HEK293 (cell line): ENCODE measurements around the gene TMC3.

ENCODE experiments used
- CTCF ChIA-PET: fragments of 350-600 bp; formaldehyde crosslinking; extraction: SDS; loops from one replicate; lab custom pipeline; 2021; ENCODE audit warnings: antibody characterized with exemption; lab: Yijun Ruan, JAX
- POLR2A ChIA-PET: fragments of 300-600 bp; formaldehyde crosslinking; extraction: SDS; loops from one replicate; lab custom pipeline; 2020; ENCODE audit warnings: antibody characterized with exemption, inconsistent platforms; lab: Yijun Ruan, JAX
- H3K27ac ChIP-seq: fragments of 200-500 bp; sonication (Bioruptor generic); 2 replicates; pipeline ENCODE4 v1.5.1; 2014; ENCODE audit warnings: low read depth, low read length, control low read depth, inconsistent platforms; ENCODE audit errors: extremely low read depth
- H3K36me3 ChIP-seq, 2 experiments: fragments of 200-500 bp in 1 of 2; sonication (Bioruptor generic) in 1 of 2; 1 replicate in 1 of 2; 2 replicates in 1 of 2; pipeline ENCODE4 v1.5.1; 2014 to 2017; ENCODE audit warnings: inconsistent platforms in 2 of 2, low read length in 2 of 2; ENCODE audit not compliant: control insufficient read depth in 2 of 2, insufficient read depth in 1 of 2
- H3K4me1 ChIP-seq: fragments of 200-500 bp; sonication (Bioruptor generic); 2 replicates; pipeline ENCODE4 v1.5.1; 2014; ENCODE audit warnings: mild to moderate bottlenecking, low read length, inconsistent platforms; ENCODE audit not compliant: control insufficient read depth, insufficient read depth
- H3K4me3 ChIP-seq: 2 replicates; pipeline ENCODE4 v1.5.1; 2011; ENCODE audit warnings: low read depth, mild to moderate bottlenecking, control low read depth, low read length, moderate library complexity
- H3K9me3 ChIP-seq: fragments of 200-500 bp; sonication (Bioruptor generic); 2 replicates; pipeline ENCODE4 v1.5.1; 2014; ENCODE audit warnings: low read depth, low read length, inconsistent platforms; ENCODE audit not compliant: control insufficient read depth, insufficient read depth
- HOXC10 ChIP-seq: sonication (generic); formaldehyde crosslinking; IDR thresholded peaks from 2 replicates; pipeline ENCODE4 v1.8.1; 2023; ENCODE audit warnings: mild to moderate bottlenecking, missing genetic modification reagents
- HOXD13 ChIP-seq: sonication (generic); formaldehyde crosslinking; IDR thresholded peaks from 2 replicates; pipeline ENCODE4 v1.8.0; 2022; ENCODE audit warnings: missing genetic modification reagents, borderline replicate concordance
- KLF10 ChIP-seq: fragments of 450-650 bp; IDR thresholded peaks from 2 replicates; pipeline ENCODE4 v1.5.1; 2018; ENCODE audit warnings: missing biosample characterization, mild to moderate bottlenecking, missing genetic modification characterization
- PRDM1 ChIP-seq: fragments of 450-650 bp; formaldehyde crosslinking; IDR thresholded peaks from 2 replicates; pipeline ENCODE4; 2016; ENCODE audit warnings: missing biosample characterization, missing genetic modification characterization
- SP7 ChIP-seq: fragments of 450-650 bp; formaldehyde crosslinking; IDR thresholded peaks from 2 replicates; pipeline ENCODE4 v1.5.1; 2016; ENCODE audit warnings: missing biosample characterization, missing genetic modification characterization
- WT1 ChIP-seq: fragments of 450-650 bp; formaldehyde crosslinking; IDR thresholded peaks from 2 replicates; pipeline ENCODE4 v1.5.1; 2016; ENCODE audit warnings: missing biosample characterization, missing genetic modification characterization
- ZBTB8A ChIP-seq: fragments of 450-650 bp; formaldehyde crosslinking; IDR thresholded peaks from 2 replicates; pipeline ENCODE4 v1.5.1; 2016; ENCODE audit warnings: missing biosample characterization, missing genetic modification characterization
- ZNF10 ChIP-seq: fragments of 450-650 bp; formaldehyde crosslinking; IDR thresholded peaks from 2 replicates; pipeline ENCODE4 v1.5.1; 2017; ENCODE audit warnings: missing biosample characterization, missing genetic modification characterization
- ZNF155 ChIP-seq: fragments of 450-650 bp; formaldehyde crosslinking; IDR thresholded peaks from 2 replicates; pipeline ENCODE4 v1.5.1; 2016; ENCODE audit warnings: missing biosample characterization, missing genetic modification characterization
- ZNF2 ChIP-seq: fragments of 450-650 bp; formaldehyde crosslinking; IDR thresholded peaks from 2 replicates; pipeline ENCODE4 v1.5.1; 2016; ENCODE audit warnings: missing biosample characterization, missing genetic modification characterization
- ZNF24 ChIP-seq: fragments of 450-650 bp; formaldehyde crosslinking; IDR thresholded peaks from 2 replicates; pipeline ENCODE4 v1.5.1; 2016; ENCODE audit warnings: missing biosample characterization, missing genetic modification characterization
- ZNF350 ChIP-seq: fragments of 450-650 bp; formaldehyde crosslinking; IDR thresholded peaks from 2 replicates; pipeline ENCODE4 v1.5.0; 2017; ENCODE audit warnings: missing biosample characterization, mild to moderate bottlenecking, missing genetic modification characterization
- ZNF391 ChIP-seq: fragments of 450-650 bp; formaldehyde crosslinking; IDR thresholded peaks from 2 replicates; pipeline ENCODE4 v1.5.1; 2016; ENCODE audit warnings: low read depth, missing biosample characterization, missing genetic modification characterization, borderline replicate concordance
- ZNF433 ChIP-seq: fragments of 450-650 bp; formaldehyde crosslinking; IDR thresholded peaks from 2 replicates; pipeline ENCODE4 v1.5.1; 2016; ENCODE audit warnings: missing biosample characterization, missing genetic modification characterization, low read depth
- ZNF544 ChIP-seq: fragments of 450-650 bp; formaldehyde crosslinking; IDR thresholded peaks from 2 replicates; pipeline ENCODE4 v1.5.0; 2017; ENCODE audit warnings: missing biosample characterization, missing genetic modification characterization
- ZNF571 ChIP-seq: fragments of 450-650 bp; formaldehyde crosslinking; IDR thresholded peaks from 2 replicates; pipeline ENCODE4 v1.5.0; 2017; ENCODE audit warnings: missing biosample characterization, missing genetic modification characterization
- ZNF654 ChIP-seq: fragments of 450-650 bp; formaldehyde crosslinking; IDR thresholded peaks from 2 replicates; pipeline ENCODE4 v1.5.1; 2016; ENCODE audit warnings: low read depth, missing biosample characterization, missing genetic modification characterization
- ZNF76 ChIP-seq: fragments of 450-650 bp; formaldehyde crosslinking; IDR thresholded peaks from 2 replicates; pipeline ENCODE4; 2016; ENCODE audit warnings: low read depth, missing biosample characterization, missing genetic modification characterization, borderline replicate concordance
- ZNF768 ChIP-seq: fragments of 450-650 bp; formaldehyde crosslinking; IDR thresholded peaks from 2 replicates; pipeline ENCODE4 v1.5.1; 2018; ENCODE audit warnings: missing biosample characterization, mild to moderate bottlenecking, missing genetic modification characterization
- ZNF791 ChIP-seq: fragments of 450-650 bp; formaldehyde crosslinking; IDR thresholded peaks from 2 replicates; pipeline ENCODE4 v1.5.1; 2016; ENCODE audit warnings: missing biosample characterization, missing genetic modification characterization
- ZNF830 ChIP-seq: fragments of 450-650 bp; IDR thresholded peaks from 2 replicates; pipeline ENCODE4 v1.5.0; 2018; ENCODE audit warnings: missing biosample characterization, missing genetic modification characterization, low read depth, mild to moderate bottlenecking, moderate library complexity
- ZNF837 ChIP-seq: fragments of 450-650 bp; formaldehyde crosslinking; IDR thresholded peaks from 2 replicates; pipeline ENCODE4 v1.5.1; 2016; ENCODE audit warnings: missing biosample characterization, missing genetic modification characterization
- ZSCAN23 ChIP-seq: fragments of 450-650 bp; formaldehyde crosslinking; IDR thresholded peaks from 2 replicates; pipeline ENCODE4 v1.5.1; 2016; ENCODE audit warnings: missing biosample characterization, missing genetic modification characterization
- TF ChIP-seq, protein P1 (sequence below): fragments of 450-650 bp; formaldehyde crosslinking; IDR thresholded peaks from 2 replicates; pipeline ENCODE4 v1.5.1; 2016; ENCODE audit warnings: missing biosample characterization, missing genetic modification characterization
- TF ChIP-seq, protein P2 (sequence below): fragments of 450-650 bp; formaldehyde crosslinking; optimal IDR thresholded peaks from 2 replicates; pipeline ENCODE3; 2016; ENCODE audit warnings: missing biosample characterization, mild to moderate bottlenecking, missing genetic modification characterization
- TF ChIP-seq, protein P3 (sequence below): fragments of 450-650 bp; formaldehyde crosslinking; IDR thresholded peaks from 2 replicates; pipeline ENCODE4 v1.5.1; 2016; ENCODE audit warnings: missing biosample characterization, missing genetic modification characterization
- TF ChIP-seq, protein P4 (sequence below): fragments of 450-650 bp; formaldehyde crosslinking; IDR thresholded peaks from 2 replicates; pipeline ENCODE4 v1.5.1; 2016; ENCODE audit warnings: missing biosample characterization, missing genetic modification characterization, borderline replicate concordance
- TF ChIP-seq, protein P5 (sequence below): fragments of 450-650 bp; formaldehyde crosslinking; IDR thresholded peaks from 2 replicates; pipeline ENCODE4 v1.5.1; 2017; ENCODE audit warnings: missing biosample characterization, mild to moderate bottlenecking, missing genetic modification characterization, moderate library complexity

TMC3 gene

DNA sequence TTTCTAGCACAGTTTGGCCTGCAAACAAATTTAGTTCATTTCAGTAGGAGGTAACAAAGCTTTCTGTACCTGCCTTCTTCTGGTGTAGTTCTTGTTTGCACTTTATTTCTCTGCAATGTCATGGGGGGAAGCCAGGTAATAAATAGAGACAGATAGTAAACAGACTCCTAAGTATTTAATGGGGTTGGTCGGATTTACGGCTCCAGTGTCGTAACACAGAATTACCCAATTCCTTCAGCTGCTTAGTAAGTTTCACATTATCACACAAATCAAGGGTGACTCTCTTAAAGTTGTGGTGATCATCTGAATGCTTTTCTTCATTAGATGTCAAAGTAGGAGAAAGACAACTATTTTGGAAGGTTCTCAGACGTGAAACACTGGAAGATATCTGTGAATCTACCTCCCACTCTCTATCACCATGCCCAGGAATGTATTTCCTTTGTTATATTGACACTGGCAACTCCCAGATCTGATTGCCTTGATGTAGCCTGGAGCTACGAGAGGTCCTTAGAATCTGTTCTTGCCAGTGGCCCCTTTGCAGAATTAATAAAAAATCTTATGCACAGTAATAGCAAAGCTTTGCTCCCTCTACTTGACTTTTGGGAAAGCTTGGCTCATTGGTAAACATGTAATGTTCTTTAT lies 25.0 kb upstream of the TMC3 start (continued):
- TF ChIP-seq, protein P1, sequence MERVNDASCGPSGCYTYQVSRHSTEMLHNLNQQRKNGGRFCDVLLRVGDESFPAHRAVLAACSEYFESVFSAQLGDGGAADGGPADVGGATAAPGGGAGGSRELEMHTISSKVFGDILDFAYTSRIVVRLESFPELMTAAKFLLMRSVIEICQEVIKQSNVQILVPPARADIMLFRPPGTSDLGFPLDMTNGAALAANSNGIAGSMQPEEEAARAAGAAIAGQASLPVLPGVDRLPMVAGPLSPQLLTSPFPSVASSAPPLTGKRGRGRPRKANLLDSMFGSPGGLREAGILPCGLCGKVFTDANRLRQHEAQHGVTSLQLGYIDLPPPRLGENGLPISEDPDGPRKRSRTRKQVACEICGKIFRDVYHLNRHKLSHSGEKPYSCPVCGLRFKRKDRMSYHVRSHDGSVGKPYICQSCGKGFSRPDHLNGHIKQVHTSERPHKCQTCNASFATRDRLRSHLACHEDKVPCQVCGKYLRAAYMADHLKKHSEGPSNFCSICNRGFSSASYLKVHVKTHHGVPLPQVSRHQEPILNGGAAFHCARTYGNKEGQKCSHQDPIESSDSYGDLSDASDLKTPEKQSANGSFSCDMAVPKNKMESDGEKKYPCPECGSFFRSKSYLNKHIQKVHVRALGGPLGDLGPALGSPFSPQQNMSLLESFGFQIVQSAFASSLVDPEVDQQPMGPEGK, result no peak

DNA sequence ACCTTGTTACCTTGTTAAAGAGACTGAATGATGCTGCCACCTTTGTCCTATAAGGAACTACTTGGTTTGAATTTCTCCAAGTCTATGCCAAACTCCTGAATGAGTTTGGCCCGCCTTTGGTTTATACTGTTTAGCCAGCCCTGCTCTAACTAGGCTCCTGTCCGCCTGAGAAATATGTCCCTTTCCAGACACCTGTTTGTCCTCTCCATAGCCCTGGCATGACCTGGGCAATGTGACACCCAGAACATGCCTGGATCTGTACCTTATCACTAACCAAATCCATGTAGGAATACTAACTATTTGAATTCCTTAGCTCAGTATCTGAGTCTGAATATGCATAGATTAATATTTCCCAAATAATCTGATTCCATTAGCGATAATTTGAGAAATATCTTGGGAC lies 24.4 kb upstream of the TMC3 start:
- TF ChIP-seq HOXC10 (CRISPR knock-in tag) (no peak), ZNF571 (tag by site-specific recombination) (no peak), ZNF10 (no peak), HOXD13 (CRISPR knock-in tag) (no peak), ZNF391 (tag by site-specific recombination) (no peak), ZSCAN23 (tag by site-specific recombination) (no peak), KLF10 (tag by site-specific recombination) (no peak), ZNF76 (tag by site-specific recombination) (no peak), ZNF791 (tag by site-specific recombination) (no peak), ZNF830 (tag by site-specific recombination) (no peak), ZNF433 (tag by site-specific recombination) (no peak), ZNF2 (tag by site-specific recombination) (no peak), PRDM1 (tag by site-specific recombination) (no peak)
- TF ChIP-seq, protein P2, sequence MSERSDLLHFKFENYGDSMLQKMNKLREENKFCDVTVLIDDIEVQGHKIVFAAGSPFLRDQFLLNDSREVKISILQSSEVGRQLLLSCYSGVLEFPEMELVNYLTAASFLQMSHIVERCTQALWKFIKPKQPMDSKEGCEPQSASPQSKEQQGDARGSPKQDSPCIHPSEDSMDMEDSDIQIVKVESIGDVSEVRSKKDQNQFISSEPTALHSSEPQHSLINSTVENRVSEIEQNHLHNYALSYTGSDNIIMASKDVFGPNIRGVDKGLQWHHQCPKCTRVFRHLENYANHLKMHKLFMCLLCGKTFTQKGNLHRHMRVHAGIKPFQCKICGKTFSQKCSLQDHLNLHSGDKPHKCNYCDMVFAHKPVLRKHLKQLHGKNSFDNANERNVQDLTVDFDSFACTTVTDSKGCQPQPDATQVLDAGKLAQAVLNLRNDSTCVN (tag by site-specific recombination), result no peak
- H3K27ac ChIP-seq, result no peak overlapping the region
- CTCF ChIA-PET, result interaction anchor here (1.1 to 8.1 kb wide), 8 partner anchors 10 to 290 kb away, joined by 4 to 199 read pairs (median 11); no protein-coding TSS in a partner anchor
- H3K36me3 ChIP-seq, result no peaks in the 10 kb centered on the region
- no peaks in the 10 kb centered on the region for H3K4me1 ChIP-seq
- H3K9me3 ChIP-seq, result no peaks in the 10 kb centered on the region
- H3K4me3 ChIP-seq, result no peak overlapping the region
- POLR2A ChIA-PET, result no interaction called here

DNA sequence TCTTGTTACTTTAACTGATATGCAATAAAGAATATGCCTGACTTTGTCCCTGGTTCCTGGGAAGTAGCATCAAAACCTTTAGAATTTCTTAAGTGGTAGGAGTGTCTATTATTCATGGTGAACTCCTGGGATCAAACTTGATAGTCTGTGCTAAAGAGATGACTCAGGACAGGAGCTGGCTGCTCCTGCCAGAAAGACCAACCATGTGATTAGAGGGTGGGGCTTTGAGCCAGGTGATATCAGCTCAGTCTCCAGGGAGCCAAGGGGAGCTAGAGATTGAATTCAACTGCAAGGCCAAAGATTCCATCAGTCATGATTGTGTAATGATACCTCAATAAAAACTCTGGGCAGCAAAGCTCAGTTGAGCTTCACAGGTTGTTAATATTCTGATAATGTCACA lies 20.6 kb upstream of the TMC3 start:
- Histone ChIP-seq H3K27ac (no peak overlapping the region), H3K4me3 (no peak overlapping the region), H3K4me1 (no peaks in the 10 kb centered on the region), H3K9me3 (no peaks in the 10 kb centered on the region), H3K36me3 (no peaks in the 10 kb centered on the region)
- ChIA-PET POLR2A (interaction anchor here (0.8 kb wide), 1 partner anchor 18 kb away, joined by 3 read pairs; no protein-coding TSS in a partner anchor), CTCF (interaction anchor here (0.7 to 4.3 kb wide), 6 partner anchors 14 to 239 kb away, joined by 3 to 36 read pairs (median 3); no protein-coding TSS in a partner anchor)
- TF ChIP-seq ZNF155 (tag by site-specific recombination) (no peak), HOXC10 (CRISPR knock-in tag) (no peak), ZNF350 (no peak), ZNF654 (tag by site-specific recombination) (no peak), ZNF768 (tag by site-specific recombination) (no peak), WT1 (tag by site-specific recombination) (no peak), SP7 (tag by site-specific recombination) (0 out of 2 replicates have a peak, but pooled peaks have one; percentile 19), ZNF837 (tag by site-specific recombination) (no peak), ZNF544 (tag by site-specific recombination) (no peak), ZBTB8A (tag by site-specific recombination) (no peak), ZNF24 (tag by site-specific recombination) (no peak)
- TF ChIP-seq, protein P3, sequence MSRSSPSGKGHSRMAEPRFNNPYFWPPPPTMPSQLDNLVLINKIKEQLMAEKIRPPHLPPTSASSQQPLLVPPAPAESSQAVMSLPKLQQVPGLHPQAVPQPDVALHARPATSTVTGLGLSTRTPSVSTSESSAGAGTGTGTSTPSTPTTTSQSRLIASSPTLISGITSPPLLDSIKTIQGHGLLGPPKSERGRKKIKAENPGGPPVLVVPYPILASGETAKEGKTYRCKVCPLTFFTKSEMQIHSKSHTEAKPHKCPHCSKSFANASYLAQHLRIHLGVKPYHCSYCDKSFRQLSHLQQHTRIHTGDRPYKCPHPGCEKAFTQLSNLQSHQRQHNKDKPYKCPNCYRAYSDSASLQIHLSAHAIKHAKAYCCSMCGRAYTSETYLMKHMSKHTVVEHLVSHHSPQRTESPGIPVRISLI (tag by site-specific recombination), result no peak
- TF ChIP-seq, protein P4, sequence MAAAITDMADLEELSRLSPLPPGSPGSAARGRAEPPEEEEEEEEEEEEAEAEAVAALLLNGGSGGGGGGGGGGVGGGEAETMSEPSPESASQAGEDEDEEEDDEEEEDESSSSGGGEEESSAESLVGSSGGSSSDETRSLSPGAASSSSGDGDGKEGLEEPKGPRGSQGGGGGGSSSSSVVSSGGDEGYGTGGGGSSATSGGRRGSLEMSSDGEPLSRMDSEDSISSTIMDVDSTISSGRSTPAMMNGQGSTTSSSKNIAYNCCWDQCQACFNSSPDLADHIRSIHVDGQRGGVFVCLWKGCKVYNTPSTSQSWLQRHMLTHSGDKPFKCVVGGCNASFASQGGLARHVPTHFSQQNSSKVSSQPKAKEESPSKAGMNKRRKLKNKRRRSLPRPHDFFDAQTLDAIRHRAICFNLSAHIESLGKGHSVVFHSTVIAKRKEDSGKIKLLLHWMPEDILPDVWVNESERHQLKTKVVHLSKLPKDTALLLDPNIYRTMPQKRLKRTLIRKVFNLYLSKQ (tag by site-specific recombination), result no peak
- TF ChIP-seq, protein P5, sequence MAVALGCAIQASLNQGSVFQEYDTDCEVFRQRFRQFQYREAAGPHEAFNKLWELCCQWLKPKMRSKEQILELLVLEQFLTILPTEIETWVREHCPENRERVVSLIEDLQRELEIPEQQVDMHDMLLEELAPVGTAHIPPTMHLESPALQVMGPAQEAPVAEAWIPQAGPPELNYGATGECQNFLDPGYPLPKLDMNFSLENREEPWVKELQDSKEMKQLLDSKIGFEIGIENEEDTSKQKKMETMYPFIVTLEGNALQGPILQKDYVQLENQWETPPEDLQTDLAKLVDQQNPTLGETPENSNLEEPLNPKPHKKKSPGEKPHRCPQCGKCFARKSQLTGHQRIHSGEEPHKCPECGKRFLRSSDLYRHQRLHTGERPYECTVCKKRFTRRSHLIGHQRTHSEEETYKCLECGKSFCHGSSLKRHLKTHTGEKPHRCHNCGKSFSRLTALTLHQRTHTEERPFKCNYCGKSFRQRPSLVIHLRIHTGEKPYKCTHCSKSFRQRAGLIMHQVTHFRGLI (tag by site-specific recombination), result peak; percentile 90
